Measurements from ENCODE around the gene ZIC2.

Gene ZIC2

DNA sequence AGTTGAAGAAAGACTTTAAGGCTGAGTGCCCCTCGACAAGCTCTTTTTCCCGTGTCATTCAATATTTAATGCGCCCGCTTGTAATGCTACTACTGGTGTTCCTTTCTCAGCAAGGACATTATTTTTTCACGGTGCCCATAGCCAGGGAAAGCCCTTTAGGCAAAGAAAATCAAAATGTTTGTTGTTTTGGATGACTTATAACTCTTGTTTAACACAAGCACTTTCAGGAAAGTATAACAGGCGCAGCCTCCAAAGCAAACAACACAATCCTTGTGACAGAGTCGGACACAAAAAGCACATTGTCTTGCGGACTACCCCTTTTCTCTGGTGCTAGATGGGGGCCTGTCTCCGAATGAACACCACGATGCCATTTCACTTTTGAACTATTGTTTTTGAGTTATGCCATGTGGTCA is 22.5 kb upstream of the ZIC2 start:
- DNase-seq = peak in 9 of 56 donors; percentile 21 to 71 (median 36)

DNA sequence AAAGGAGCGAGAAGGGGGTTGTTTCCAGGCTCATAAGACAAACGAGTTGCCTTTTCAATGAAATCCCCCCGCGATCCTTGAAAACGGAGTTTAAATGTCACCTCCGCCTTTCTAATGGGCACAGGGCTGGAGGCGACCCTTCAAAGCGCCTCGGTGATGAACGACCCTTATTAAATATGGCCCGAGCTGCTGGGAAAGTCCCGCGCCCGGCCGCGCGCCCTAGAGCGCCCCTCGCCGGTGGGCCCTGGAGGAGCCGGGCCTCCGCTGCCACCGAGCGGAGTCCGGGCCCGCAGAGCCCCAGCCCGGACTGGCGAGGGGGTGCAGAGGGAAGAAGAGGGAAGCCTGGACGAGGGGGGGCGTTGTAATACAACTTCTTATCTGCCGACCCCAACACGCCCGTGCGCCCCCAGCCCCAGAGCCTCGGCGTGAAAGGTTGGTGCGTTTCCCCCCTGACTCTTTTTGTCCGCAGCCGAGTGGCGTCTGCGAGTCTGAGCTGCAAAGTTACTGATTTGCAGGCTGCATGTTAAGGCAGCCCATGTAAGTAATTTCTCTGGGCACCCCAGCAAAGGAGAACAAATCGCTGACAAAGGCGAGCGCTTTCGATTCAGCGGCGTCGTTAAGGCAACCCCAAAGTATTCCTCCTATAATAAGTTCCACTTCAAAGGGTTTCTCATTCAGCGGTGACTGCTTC is 21.9 kb upstream of the ZIC2 start:
- peak in 21 of 56 donors; percentile 14 to 72 (median 53) for DNase-seq

DNA sequence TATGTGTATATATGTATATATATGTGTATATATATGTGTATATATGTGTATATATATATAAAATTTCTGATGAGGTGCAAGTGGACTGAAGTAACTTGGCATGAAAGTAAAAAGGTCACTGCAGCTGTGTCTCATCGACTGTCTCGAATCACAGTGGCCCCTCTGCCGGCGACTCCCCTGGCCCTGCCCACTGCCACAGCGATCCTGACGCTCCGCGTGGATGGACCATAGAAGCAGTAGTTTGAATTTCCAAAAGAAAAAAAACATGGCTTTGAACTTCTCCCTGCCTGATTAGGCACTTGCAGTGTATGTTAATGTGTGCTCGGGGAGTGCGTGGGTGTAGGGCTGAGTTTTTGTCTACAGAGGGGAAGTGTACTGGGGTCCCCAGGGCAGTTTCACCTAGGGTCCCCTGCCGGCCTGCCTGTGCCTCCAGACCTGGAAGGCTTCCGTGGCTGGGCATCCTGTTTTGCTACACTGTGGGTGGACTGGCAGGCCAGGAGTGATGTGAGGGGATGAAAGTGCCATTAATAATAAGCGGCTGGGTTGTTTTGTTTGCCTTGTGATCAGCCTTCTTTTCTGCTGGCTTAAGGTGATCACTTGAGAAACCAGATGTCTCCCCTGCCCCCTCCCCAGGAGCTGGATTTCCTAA is 20.8 kb upstream of the ZIC2 start:
- no peak for DNase-seq

DNA sequence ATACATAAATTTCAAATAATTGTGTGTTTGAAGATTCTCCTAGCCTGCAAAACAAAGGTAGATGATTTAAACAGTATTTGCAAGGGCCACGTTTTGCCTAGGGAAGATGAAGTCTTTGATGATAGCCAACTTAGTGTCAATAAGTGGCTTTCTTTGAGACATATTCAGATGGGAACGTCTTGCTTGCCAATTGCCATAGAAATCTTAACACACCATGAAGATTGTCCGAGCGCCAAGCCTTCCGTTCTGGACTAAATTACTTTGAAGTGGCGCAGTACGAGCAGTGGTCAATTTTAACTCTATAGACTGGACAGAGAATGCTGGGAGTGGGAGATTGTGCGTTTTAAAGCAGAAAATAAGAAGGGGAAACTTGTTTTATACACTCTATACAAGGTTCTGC is 19.9 kb upstream of the ZIC2 start:
- DNase-seq = peak in 2 of 56 donors; percentile 15 to 23

GRCh38 chr13:99962242-99962641 is 19.3 kb upstream of the ZIC2 start:
- DNase-seq = no peak

DNA sequence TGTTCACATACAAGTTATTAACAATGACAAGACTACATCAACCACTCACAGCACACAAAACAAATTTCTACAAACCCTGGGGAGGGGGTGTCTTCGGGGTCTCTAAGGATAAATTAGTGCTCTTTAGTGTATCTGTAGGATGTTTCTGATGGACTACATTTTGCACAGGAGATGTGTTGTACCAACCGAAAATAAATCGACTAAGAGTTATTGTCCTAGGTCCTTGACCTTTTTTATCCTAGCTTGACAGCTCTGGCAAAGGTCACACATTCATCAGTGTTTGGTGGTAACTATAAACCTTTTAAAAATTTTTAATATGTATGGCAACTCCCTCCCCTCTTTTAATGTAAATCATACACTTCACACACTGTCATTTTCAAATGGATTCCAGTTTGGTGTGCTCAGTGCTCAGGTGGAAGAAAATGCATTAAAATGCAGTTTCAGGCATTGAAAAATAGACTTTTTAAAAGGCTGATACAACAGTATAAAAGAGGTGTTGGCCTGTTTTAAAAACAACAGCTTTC is 17.7 kb upstream of the ZIC2 start:
- DNase-seq = no peak

- no peak for DNase-seq
Observed at GRCh38 chr13:99965329-99966000, 16.1 kb upstream of the ZIC2 start.

DNA sequence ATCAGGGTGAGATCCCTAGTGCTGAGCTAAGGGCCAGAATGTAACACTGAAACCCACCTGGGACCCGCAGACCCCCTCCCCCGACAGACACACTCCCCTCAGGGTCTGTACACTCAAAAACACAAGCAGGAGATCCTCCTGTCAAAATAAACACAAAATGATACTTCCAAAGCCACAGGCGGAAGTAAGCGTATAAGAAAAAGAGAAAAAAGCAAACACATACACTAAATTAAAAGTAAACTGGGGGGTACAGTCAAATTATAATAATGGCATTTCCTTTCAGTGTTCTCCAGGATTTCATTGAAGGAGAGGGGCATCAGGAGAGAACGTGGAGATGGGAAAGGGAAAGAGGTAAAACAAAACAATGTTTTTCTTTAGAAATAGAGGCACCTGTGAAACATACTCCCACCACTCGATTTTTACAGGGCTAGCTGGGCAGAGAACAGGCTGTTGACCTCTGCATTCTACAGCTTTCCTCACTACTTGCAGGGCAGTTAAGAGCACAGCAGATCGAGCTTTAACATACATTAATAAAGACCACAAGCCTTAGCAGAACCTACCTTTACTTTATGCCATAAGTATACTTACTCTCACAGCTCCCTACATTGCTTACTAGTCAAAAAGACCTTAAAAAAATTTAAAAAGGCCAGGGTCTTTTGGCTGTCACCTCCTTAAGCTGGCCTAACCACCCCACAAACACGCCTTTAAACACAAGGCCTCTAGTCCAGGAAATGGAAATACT is 15.3 kb upstream of the ZIC2 start:
- no peak for DNase-seq

GRCh38 chr13:99967498-99967868 is 14.1 kb upstream of the ZIC2 start:
- DNase-seq = no peak

DNA sequence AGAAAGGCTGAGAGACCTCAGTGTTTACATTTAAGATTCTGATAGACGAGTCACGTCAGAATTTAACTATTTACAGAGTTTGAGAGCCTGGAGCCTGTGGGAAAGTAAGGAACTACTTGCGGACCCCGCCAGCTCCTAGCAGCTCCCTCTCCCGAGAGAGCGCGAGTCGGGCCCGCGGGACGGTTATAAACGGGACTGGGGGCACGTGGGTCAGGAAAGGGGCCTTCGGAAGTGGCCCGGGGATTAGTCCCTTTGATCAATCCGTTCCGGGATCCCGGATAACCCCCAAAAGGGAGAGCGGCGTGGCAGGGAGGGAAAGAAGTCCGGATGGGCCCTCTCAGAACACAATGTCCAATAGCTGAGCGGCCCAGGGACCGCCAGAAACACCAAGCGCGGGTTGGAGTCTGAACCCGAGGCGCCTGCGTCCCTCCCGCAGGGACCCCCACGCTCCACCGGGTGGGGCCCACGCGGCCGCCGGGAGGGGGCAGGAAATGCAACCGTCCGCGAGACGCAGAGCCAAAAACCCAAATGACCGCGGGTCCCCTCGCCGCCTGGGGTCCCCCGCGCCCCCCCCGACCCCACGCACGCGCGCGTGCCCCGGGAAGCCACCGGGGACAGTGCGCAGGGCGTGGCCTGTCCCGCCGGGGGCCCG is 13.6 kb upstream of the ZIC2 start:
- peak in 1 of 56 donors; percentile 45 for DNase-seq

DNA sequence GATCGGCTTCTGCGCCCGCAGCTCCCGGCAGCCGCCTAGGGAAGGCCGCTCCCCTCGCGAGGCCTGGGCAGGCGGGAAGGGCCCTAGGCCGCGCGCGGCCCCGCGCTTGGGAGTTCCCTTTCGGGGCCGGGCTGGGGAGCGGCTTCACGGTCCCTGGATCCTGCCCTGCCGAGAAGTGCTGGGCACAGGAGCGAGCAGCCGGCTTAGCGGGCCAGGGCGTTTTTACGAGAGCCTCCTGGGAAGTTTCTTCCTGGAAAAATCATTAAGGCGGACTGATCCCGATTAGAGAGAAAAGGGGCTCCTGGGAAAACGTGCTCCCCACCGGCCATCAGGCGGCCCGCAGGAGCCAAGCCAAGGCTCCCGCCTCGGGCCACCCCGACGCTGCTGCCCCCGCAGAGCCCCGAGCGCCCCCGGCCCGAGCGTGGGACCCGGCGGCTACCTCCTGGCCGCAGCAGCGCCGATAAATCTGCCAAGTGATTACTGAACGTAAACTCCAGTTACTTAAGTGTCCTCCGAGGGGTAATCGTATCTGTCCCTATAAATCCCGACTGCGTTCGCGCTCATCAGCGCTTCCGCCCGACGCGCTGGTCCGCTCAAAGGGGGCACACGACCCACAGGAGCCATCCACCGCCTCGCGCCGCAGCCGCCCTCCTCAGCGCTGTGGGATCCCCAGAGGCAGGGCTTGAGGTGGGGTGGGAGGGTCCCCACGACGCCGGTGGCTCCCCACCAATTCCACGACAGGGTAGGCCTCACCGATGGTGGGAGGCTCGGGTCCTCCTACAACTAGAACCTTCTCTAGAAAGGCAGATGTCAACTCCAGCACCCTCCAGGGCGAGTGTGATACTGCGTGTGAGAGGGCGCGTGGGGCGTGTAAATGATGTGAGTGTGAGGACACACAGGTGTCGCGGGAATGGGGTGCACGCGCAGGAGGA is 12.8 kb upstream of the ZIC2 start:
- no peak for DNase-seq

DNA sequence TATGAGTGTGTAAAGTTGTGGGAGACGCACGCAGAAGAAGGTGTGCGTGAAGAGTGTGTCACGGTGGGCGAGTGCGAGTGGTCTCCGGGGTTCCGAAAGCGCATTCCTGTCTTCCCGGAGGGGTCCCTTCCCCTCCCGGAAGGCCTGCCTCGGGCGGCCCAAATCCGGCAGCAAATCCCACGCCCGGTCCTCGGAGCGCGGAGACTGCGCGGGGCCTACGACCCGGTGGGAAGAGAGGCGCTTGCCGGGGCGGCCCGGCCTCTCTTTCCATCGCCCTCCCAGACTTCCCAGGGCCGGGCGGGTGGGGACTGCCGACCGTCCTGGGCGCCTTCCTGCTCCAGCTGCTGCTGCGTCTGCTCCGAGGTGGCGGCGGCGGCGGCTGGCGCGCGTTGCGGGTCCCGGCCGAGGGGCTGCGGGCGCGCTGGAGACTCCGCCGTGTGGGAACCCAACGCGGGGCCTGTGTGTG is 12.1 kb upstream of the ZIC2 start:
- DNase-seq = no peak

DNA sequence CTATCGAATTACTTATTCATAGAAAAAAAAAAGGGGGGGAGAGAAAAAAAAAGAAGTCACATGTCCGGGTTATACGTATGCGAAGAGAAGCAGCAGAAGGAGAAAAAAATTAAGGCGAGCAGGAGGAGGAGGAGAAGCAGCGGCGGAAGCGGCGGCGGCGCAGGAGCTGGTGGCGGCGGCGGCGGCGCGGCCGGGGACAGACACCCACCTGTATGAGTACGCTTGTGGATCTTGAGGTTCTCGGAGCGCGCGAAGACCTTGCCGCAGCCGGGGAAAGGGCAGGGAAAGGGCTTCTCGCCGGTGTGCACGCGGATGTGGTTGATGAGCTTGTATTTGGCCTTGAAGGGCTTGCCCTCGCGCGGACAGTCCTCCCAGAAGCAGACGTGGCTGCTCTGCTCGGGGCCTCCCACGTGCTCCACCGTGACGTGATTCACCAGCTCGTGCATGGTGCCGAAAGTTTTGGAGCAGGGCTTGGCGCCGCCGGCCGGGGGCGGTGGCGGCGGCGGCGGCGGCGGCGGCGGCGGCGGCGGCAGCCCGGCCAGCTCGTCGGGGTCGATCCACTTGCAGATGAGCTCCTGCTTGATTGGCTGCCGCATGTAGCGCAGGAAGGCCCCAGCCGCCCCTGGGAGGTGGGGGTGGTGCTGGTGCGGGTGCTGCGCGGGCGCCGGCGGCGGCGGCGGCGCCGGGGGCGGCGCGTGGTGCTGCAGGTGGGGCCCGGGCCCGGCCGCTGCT is 11.5 kb upstream of the ZIC2 start:
- DNase-seq = peak in 4 of 56 donors; percentile 20 to 41 (median 32)

DNA sequence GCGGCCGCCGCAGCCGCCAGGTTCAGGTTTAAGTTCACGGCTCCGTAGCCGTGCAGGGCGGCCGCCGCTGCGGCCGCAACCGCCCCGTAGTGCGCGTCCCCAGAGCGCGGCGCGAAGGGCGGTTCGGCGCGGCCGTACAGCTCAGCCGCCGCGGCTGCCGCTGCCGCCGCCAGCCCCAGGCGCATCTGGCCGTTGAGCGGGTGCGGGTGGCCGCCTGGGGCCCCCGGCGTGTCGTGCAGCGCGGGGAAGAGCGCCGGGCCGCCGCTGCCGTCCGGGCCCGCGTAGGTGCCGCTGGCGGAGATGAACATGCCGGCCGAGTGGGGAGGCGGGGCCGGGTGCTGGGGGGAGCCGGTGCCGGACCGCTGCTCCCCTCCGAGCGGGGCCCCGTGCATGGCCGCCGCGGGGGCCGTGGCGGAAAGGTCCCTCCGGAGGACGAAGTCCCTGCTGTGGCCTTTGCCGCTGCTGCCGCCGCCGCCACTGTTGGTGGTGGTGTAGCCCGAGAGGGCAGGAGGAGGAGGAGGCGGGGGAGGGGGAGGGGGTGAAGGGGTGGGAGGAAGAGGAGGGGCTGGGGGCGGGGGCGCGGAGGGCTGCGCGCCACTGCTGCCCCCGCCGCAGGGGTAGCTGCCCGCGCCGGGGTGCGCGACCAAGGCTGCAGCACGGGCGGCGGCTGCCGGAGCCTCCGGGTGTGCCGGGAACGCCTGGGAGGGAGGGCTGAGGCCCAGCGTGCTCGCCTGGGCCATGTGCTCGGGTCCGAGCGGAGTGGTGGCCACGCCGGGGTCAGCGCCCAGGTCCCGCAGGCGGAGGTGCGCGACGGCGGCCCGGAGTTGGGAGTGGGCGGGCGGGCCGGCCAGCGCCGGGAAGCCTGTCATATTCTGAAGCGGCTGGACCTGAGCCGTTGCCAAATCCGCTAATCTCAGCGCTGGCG is 10.7 kb upstream of the ZIC2 start:
- DNase-seq = peak in 7 of 56 donors; percentile 21 to 51 (median 32)

GRCh38 chr13:99971576-99972189 is 9.9 kb upstream of the ZIC2 start, which contains the start of gene ZIC5:
Gene ZIC5 (minus strand): TSS chr13:99971767. CDS start chr13:99971603, 164 bp downstream.
- peak in 12 of 56 donors; percentile 13 to 57 (median 38) for DNase-seq

DNA sequence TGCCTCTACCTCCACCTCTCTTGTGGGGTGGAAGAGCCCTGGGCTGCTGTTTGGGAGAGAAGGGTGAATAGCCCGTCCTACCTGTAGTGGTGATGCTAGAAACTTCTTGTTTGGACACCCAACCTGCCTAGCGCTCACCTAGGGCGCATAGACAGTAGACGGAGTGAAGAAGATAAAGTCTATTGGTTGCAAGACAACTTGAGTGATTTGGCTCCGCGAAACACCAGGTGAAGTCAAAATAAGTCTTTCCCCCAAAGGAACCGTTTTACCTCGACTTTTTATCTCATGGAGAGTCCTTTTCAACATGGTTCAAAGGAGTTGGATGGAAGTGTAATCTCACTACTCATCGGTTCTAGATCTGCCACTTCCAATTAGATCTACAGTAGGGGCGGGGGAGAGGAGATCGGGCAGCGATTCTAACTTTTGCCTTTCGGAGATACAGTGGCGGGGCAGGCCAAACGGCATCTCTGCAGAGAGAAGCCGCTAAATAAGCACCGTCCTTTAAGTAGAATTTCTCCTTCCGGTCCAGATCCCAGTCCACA is 9.3 kb upstream of the ZIC2 start:
- no peak for DNase-seq

All from amygdala (tissue), 56 donors.